ENCODE measurements around the gene AUH. TPM values are rescaled to one million over a fixed set of nuclear protein-coding genes. Genes with fewer than 3 reads are reported as not detected.
A peak's percentile ranks its signal among the peaks of the same experiment; 100 is the strongest.

AUH gene
- total RNA-seq, 1 experiment from 2014 or later = 16.6 TPM

DNA sequence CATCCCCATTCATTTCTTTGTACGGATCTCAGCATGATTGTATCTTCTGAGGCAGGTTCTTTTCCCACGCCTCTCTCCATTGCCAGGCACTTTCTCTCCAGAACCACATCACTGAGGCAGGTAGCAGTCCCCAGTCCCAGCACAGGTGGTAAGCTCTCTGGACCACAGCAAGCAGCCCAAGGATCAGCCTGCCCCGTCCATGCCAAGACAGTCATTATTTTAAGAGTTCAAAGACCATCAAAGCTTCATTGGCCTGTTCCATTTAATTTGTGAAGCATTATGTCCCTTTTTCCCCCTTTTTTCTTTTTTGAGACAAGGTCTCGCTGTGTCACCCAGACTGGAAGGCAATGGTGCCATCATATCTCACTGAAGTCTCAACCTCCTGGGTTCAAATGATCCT is 171.7 kb downstream of the AUH start:
- no peak for DNase-seq (ENCODE audit: low read depth)

DNA sequence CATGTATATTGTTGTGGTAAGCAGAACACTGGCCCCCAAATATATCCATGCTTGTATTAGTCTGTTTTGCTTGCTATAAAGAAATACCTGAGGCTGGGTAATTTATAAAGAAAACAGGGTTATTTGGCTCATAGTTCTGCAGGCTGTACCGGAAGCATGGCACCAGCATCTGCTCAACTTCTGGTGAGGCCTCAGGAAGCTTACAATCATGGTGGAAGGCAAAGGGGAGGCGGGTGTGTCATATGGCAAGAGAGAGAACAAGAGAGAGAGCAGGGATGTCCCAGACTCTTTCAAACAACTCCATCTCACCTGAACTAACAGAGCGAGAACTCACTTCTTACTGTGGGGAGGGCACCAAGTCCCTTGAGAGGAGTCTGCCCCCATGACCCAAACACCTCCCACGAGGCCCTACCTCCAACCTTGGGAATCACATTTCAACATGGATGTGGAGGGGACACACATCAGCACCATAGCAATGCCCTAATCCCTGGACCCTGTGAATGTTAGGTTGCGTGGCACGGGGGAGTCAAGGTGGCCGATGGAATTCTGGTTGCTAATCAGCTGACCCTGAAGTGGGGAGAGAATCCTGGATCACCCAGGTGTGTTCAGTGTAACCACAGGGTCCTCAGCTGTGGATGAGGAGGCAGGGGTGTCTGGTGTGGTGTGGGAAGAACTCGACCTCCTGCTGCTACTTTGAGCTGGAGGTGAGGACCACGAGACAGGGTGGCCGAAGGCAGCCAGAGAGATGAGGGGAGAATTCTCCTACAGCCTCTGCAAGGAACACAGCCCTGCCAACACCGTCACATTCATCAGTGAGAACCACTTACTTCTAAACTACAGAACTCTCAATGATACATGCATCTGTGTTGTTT is 172.8 kb downstream of the AUH start:
- no peak for DNase-seq (ENCODE audit: low read depth)

DNA sequence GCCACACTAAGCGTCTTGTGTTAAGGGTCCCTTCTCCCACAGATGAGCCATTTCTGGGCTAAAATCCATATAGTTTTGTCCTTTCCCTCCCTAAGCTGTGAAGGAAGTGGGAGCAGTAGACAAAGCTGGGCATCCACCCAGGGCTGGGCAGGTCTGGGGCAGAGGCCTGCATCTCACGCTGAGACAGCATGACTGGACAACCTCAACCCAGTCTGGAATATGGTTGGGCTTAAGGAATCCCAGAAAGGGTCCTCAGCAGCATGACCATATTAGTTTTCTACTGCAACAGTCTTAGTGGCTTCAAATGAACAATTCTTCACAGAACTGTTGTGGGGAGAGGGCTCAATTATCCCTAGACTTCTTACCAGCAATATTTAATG is 173.8 kb downstream of the AUH start:
- peak; percentile 92 for DNase-seq (ENCODE audit: low read depth)

GRCh38 chr9:91187311-91187964 is 174.3 kb downstream of the AUH start:
- no peak for DNase-seq (ENCODE audit: low read depth)

GRCh38 chr9:91186632-91187108 is 175.0 kb downstream of the AUH start:
- DNase-seq (ENCODE audit: low read depth) = peak; percentile 90

DNA sequence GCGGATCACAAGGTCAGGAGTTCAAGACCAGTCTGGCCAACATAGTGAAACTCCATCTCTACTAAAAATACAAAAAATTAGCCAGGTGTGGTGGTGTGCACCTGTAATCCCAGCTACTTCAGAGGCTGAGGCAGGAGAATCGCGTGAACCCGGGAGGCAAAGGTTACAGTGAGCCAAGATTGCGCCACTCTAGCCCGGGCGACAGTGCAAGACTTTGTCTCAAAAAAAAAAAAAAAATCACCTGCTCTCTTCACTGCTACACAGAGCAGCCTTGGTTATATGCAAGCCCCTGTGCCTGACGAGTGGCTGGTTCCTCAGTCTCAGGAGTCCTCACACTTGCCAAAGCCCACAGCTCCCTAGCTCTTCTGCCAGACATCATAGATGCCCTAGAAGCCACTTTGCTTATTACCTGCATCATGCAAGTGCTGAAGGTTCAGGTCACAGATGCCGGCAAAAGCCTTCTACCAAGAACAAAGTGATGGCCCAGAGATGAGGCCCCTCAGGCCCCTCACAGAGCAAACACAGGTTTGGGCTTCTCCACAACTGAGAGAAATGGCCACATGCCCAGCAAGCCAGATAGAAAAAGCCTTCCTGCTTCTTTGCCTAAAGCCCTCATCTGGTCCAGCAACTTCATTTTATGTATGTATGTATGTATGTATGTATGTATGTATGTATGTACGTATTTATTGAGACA is 176.4 kb downstream of the AUH start:
- no peak for DNase-seq (ENCODE audit: low read depth)

DNA sequence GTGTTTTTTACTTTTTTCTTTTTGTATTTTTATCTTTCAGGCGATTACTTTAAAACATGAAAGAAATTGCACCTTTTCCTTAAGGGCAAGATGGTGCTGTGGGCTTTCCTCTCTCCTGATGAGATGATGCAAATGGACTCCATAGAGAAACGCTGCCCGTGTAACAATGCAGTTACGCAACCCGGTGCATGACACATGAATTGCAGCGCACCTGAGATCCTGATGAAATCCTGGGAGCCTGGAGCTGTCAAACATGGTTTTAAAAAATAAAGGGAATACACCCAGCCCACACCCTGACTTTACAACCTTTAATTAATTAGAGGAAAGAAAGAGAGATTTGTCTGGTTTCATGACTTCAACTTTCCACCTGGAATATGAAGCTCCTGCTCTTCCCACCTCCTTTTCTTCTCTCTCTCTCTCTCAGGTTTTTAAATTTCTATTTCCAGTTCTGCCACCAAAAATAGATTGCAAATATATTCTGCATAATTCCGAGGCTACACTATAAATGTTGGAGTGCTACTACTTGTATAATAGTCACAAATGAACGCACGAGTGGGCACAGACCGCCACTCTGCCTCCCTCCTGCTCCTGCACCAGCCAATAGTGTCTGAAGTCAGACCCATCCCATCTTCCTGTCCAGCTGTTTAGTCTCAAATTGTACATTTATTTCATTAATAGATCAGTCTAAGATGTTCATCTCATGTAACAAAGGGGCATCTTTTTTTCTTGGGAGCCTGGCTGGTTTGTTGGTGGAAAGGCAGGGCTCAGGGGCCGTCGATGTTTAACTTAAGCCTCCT is 179.1 kb downstream of the AUH start:
- no peak for DNase-seq (ENCODE audit: low read depth)

DNA sequence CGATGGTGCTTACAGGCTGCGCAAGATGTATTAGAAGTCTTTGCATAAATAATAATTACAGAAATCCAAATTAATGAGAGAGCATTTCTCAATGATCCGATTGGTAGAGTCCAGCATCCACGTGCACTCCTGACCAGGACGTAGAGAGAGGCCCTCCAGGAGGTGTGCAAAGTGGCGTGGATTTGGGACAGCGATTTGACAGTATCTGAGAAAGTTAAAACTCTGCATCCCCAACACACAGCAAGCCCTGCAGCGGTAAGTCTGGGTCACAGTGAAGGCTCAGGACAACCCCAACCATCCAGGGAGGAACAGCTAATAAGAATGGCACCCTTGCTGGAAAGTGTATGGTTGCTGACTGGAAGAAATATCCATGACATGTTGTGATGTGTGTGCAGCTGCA is 180.2 kb downstream of the AUH start:
- DNase-seq (ENCODE audit: low read depth) = no peak

GRCh38 chr9:91180930-91181268 is 180.8 kb downstream of the AUH start:
- DNase-seq (ENCODE audit: low read depth) = no peak

- no peak for DNase-seq (ENCODE audit: low read depth)
Measured at GRCh38 chr9:91180240-91180929, 181.3 kb downstream of the AUH start.

DNA sequence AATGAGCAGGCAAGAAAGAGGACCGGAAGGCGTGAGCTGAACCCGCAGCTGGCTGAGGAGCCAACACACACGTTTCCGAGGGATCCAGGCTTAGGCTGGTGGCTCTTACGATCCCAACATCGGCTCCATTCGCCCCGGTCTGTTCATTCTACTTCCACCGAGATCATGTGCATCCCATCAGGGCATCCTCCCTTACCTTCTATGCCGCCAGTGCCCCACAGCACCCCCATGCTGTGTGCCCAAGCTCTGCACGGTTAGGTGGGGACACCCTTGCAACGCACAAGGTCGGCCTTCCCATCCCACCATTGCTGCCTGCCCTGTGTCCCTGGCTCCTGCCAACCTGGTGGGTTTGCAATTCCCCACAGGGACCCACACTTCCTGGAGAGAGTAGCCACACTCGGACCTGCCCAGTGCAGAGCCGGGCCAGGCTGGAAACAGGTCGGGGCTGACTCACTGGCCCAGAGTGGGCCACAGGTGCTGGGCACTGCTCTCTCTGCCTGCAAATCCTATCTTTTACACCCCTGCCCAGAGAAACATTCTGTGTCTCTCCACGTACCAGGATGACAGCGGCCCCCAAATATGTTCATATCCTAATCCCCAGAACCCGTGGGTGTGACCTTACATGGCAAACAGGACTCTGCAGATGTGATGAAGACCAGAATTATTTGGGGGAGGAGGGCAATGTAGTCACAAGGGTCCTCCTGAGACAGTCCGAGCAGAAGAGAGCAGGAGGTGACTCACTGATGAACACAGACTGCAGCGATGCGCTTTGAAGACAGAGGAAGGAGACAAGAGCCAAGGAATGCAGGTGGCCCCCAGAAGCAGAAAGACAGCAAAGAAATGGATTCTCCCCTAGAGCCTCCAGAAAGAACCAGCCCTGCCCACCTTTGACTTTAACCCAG is 182.2 kb downstream of the AUH start:
- peak; percentile 69 for DNase-seq (ENCODE audit: low read depth)

- DNase-seq (ENCODE audit: low read depth) = no peak
Measured at GRCh38 chr9:91178281-91179236, 183.2 kb downstream of the AUH start.

DNA sequence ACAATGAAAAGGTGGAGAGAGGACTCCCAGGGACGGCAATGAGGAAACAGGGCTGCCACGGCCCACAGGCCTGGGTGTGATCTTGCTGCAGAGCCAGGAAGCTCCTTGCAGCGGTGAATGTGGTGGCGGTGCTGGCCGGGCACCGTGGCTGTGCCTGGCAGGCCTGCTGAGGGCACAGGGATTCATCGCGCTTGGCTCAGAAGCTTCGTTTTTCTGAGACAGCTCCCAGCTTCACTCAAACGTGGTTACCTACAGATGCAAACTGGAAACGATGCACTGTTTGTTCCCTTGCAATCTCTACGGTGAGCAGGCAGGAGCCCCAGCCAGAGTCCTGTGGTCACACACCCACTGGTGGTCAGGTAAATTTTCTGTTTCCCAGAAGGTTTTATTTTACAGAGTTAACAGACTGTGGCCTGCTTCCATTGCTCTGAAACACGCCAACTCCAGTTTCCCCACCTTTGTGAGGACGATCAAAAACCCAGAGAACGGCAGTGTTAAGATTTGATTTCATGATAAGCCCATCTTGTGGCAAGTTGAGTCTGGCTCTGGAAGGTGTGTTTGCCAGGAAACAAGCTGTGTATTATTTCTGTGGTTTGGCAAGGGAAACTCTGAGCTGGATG is 183.9 kb downstream of the AUH start:
- peak; percentile 92 for DNase-seq (ENCODE audit: low read depth)

GRCh38 chr9:91177081-91177480 is 184.6 kb downstream of the AUH start:
- DNase-seq (ENCODE audit: low read depth) = no peak

DNA sequence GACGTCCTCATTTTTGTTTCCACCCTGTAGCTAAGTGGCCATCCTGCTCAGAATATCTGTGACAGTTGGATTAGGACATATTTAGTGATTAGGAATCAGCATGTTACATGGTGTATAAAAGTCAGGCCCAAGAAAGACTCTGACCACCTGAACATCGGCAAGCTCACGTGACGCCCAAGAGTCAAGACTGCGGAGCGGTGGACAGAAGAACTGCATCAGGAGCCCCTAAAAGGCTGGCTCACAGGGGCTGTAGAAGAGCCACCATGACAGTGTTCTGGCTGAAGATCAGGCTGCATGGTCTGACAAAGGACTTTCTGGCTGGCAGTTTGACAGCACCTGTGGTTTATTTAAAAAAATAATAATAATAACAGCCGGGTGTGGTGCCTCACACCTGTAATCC is 185.3 kb downstream of the AUH start:
- DNase-seq (ENCODE audit: low read depth) = no peak

DNA sequence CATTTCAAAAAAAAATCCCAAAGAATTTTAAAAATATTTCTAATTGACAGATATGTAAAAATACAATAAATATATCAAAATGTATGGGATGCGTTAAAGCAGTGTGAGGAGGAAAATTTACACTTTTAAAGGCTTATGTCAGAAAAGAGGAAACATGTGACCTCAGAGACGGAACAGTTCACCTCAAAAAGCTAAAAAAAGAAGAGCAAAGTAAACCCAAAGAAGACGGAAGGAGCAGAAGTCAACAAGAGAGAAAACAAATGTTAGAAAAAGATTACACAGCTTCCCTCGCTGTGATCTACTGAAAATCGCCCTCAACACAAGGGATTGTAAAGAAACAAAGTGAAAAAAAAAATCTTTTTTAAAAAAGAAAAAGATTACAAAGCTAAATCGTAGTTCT is 186.9 kb downstream of the AUH start:
- DNase-seq (ENCODE audit: low read depth) = no peak

- no peak for DNase-seq (ENCODE audit: low read depth)
Measured at GRCh38 chr9:91172329-91172728, 189.4 kb downstream of the AUH start.

- DNase-seq (ENCODE audit: low read depth) = no peak
Measured at GRCh38 chr9:91170951-91171350, 190.8 kb downstream of the AUH start.
